ENCODE data around the gene MTA2. TPM values are rescaled to one million over a fixed set of nuclear protein-coding genes. Genes with fewer than 3 reads are reported as not detected.

MTA2 gene
- total and polyA plus RNA-seq, 2 of the 8 experiments (the other 6 are each of a cell fraction or from before 2014, with no cell fraction given): 25.7 to 114 TPM

- no peaks in the 10 kb centered on the region; the same call in 1 of the 2 replicates for H3K79me1 ChIP-seq (ENCODE audit: low read depth, low read length)
- H3K9ac ChIP-seq (replicated peaks in 1 of 4; ENCODE audit: extremely low read depth in 1 of 4, low read depth in 3 of 4, low read length in 3 of 4): peak overlapping the region in 3 of 4 experiments; percentile 43 to 55 (median 51); a peak in 5 of 7 replicates
- H3K9me3 ChIP-seq (ENCODE audit: insufficient read depth in 2 of 2, low read depth in 1 of 2, low read length in 1 of 2): no peaks in the 10 kb centered on the region
- H2BK20ac ChIP-seq (ENCODE audit: low read length): no peak overlapping the region
- H2BK5ac ChIP-seq (ENCODE audit: low read depth, low read length): peak overlapping the region; percentile 68; the same call in 1 of the 2 replicates
- H3K4me1 ChIP-seq (replicated peaks in 1 of 4; ENCODE audit: control insufficient read depth in 3 of 4, insufficient read depth in 4 of 4, low read length in 3 of 4): peaks cover 9 to 35% (median 17%) of the 10 kb centered on the region in 4 experiments
- H3K4me2 ChIP-seq (ENCODE audit: insufficient read depth in 1 of 2, low read depth in 2 of 2, low read length in 2 of 2): peak overlapping the region; percentile 72 to 83
- H3K23ac ChIP-seq (ENCODE audit: insufficient read length): no peak overlapping the region
- peak overlapping the region; percentile 29; the same call in 1 of the 2 replicates for H2AK5ac ChIP-seq (ENCODE audit: low read depth, low read length)
- peak overlapping the region; percentile 38 for H4K91ac ChIP-seq (replicated peaks; ENCODE audit: insufficient read length, low read length)
- H2AFZ ChIP-seq (ENCODE audit: low read length): peak overlapping the region; percentile 27; the same call in 1 of the 2 replicates
- H3K4me3 ChIP-seq (ENCODE audit: extremely low read depth in 1 of 4, insufficient read depth in 2 of 4, low read depth in 3 of 4, low read length in 4 of 4): peak overlapping the region; percentile 74 to 86 (median 84)
- peak overlapping the region; percentile 84 for H3K18ac ChIP-seq (ENCODE audit: extremely low read depth, low read length)
- H4K8ac ChIP-seq (ENCODE audit: extremely low read depth, insufficient read depth, low read length): peak overlapping the region; percentile 86
- H2BK15ac ChIP-seq (ENCODE audit: low read length): peak overlapping the region; percentile 88
- DNase-seq (ENCODE audit: low read depth in 1 of 2, low spot score in 2 of 2) (peak in 1 of 2 experiments; percentile 77), FAIRE-seq (no peak)
- H2BK12ac ChIP-seq (ENCODE audit: low read depth, low read length): no peak overlapping the region
- peaks cover 11 to 14% (median 12%) of the 10 kb centered on the region in 4 experiments for H3K36me3 ChIP-seq (ENCODE audit: control insufficient read depth in 2 of 4, insufficient read depth in 4 of 4, low read length in 3 of 4)
- peak overlapping the region; percentile 78 for H3K56ac ChIP-seq (replicated peaks; ENCODE audit: insufficient read length, low read depth, low read length)
- H3K14ac ChIP-seq (ENCODE audit: insufficient read length): no peak overlapping the region
- H2BK120ac ChIP-seq (replicated peaks; ENCODE audit: low read depth, low read length): no peak overlapping the region
- peaks cover 0 to 28% of the 10 kb centered on the region in 2 experiments; a peak in 2 of 4 replicates for H3K79me2 ChIP-seq (ENCODE audit: control insufficient read depth in 1 of 2, insufficient read depth in 2 of 2, low read length in 2 of 2)
- no peak overlapping the region; the same call in 1 of the 2 replicates for H3K27ac ChIP-seq (ENCODE audit: low read depth, low read length)
- H4K5ac ChIP-seq (ENCODE audit: insufficient read length, low read depth, low read length): peak overlapping the region; percentile 44
- H3K27me3 ChIP-seq (replicated peaks in 1 of 4; ENCODE audit: control insufficient read depth in 3 of 4, extremely low read depth in 1 of 4, insufficient read depth in 3 of 4, low read length in 3 of 4): peaks cover 0 to 13% (median 11%) of the 10 kb centered on the region in 4 experiments; a peak in 6 of 7 replicates
- ChIA-PET POLR2A (ENCODE audit: partially characterized antibody) (interaction anchor here (0.6 to 15.8 kb wide), 34 partner anchors 6 to 279 kb away, joined by 3 to 235 read pairs (median 4); partner anchors contain the start of genes B3GAT3, C11orf98, CSKMT and EEF1G), CTCF (ENCODE audit: partially characterized antibody) (interaction anchor here (0.9 to 10.2 kb wide), 8 partner anchors 9 to 170 kb away, joined by 3 to 97 read pairs (median 6); partner anchors contain the start of genes EEF1G, EML3, ROM1 and TUT1)
- H3K4ac ChIP-seq (replicated peaks; ENCODE audit: insufficient read length, low read depth, low read length): no peak overlapping the region
- 7% methylated on average over 52 of the region's 96 CpGs; no CpG with 5 or more reads in 1 of the 2 experiments for WGBS, 2 experiments (ENCODE audit: extremely low coverage in 1 of 2, insufficient coverage in 1 of 2, insufficient read length in 1 of 2, insufficient replicate concordance in 2 of 2, low coverage in 1 of 2, low lambda C conversion rate in 2 of 2, missing lambda C conversion rate in 1 of 2)
- H3K23me2 ChIP-seq (ENCODE audit: low read depth, low read length): peaks cover 17% of the 10 kb centered on the region; the same call in 1 of the 2 replicates
- H4K20me1 ChIP-seq (replicated peaks in 1 of 2; ENCODE audit: control insufficient read depth in 1 of 2, insufficient read depth in 2 of 2, low read length in 2 of 2): peaks cover 3 to 6% of the 10 kb centered on the region in 2 experiments
- TF ChIP-seq SAP30 (IDR thresholded peaks at IDR 0.05; ENCODE audit: insufficient read depth, insufficient replicate concordance, low read length): no peak
- peak in 1 of 2 experiments; percentile 57; a peak in 1 of 4 replicates for TF ChIP-seq SIN3A (conservative IDR thresholded peaks at IDR 0.05 in 1 of 2, IDR thresholded peaks at IDR 0.05 in 1 of 2; ENCODE audit: low read depth in 1 of 2, low read length in 2 of 2)
- 0 out of 2 replicates have a peak, but pooled peaks have one; percentile 3 for TF ChIP-seq TAF1 (IDR thresholded peaks at IDR 0.05; ENCODE audit: low read depth, low read length)
- peak; percentile 36; the same call in 1 of the 2 replicates for TF ChIP-seq RBBP5 (IDR thresholded peaks at IDR 0.05; ENCODE audit: borderline replicate concordance, low read depth, low read length)
- peak; percentile 62; the same call in 1 of the 2 replicates for TF ChIP-seq PHF8 (conservative IDR thresholded peaks at IDR 0.05; ENCODE audit: low read depth, low read length)
- TF ChIP-seq EP300 (IDR thresholded peaks at IDR 0.05; ENCODE audit: borderline replicate concordance in 1 of 2, low read depth in 2 of 2, low read length in 2 of 2): no peak
- TF ChIP-seq NANOG (IDR thresholded peaks at IDR 0.05; ENCODE audit: insufficient read depth, low read depth, low read length, poor library complexity, severe bottlenecking): no peak
- no peak for TF ChIP-seq BACH1 (IDR thresholded peaks at IDR 0.05; ENCODE audit: low read length)
Observed at GRCh38 chr11:62602141-62603071, 741 bp upstream of the MTA2 start.

Data from H1 (cell line).